ENCODE data around the gene MEF2C. TPM values are rescaled to one million over a fixed set of nuclear protein-coding genes. Genes with fewer than 3 reads are reported as not detected.

MEF2C gene
- total RNA-seq, 1 donor from 2014 or later: 20.5 TPM

- no peak overlapping the region for H3K27ac Mint-ChIP-seq (ENCODE audit: unreplicated experiment)
- Histone ChIP-seq H3K9me3 (ENCODE audit: insufficient read depth, low read depth, low read length) (no peaks in the 10 kb centered on the region), H3K4me1 (ENCODE audit: insufficient read depth, low read length) (no peaks in the 10 kb centered on the region), H3K4me2 (ENCODE audit: low read length) (peak overlapping the region; percentile 99), H3K4me3 (ENCODE audit: insufficient read depth, low read depth, low read length) (peak overlapping the region; percentile 82), H3K36me3 (ENCODE audit: insufficient read depth, low read length) (no peaks in the 10 kb centered on the region), H3K79me2 (ENCODE audit: insufficient read depth, low read length) (no peaks in the 10 kb centered on the region), H3K27me3 (ENCODE audit: insufficient read depth, low read length) (no peaks in the 10 kb centered on the region), H3K9ac (ENCODE audit: low read length) (peak overlapping the region; percentile 82), H3K27ac (ENCODE audit: low read depth, low read length) (no peak overlapping the region), H2AFZ (ENCODE audit: low read depth, low read length) (peak overlapping the region; percentile 96), H4K20me1 (ENCODE audit: insufficient read depth, low read length) (no peaks in the 10 kb centered on the region)
- H3K4me1 Mint-ChIP-seq (ENCODE audit: low read depth, unreplicated experiment): peaks cover 4% of the 10 kb centered on the region
- FAIRE-seq (no peak), DNase-seq (ENCODE audit: low read depth) (no peak)
- H3K9me3 Mint-ChIP-seq (ENCODE audit: unreplicated experiment): no peaks in the 10 kb centered on the region
- peaks cover 5% of the 10 kb centered on the region for H3K27me3 Mint-ChIP-seq (ENCODE audit: low read depth, unreplicated experiment)
- TF ChIP-seq CTCF (IDR thresholded peaks at IDR 0.05; ENCODE audit: insufficient read depth, low read depth, low read length): no peak
- TF ChIP-seq EZH2 (IDR thresholded peaks at IDR 0.05; ENCODE audit: insufficient read depth, low read length): no peak
- H3K36me3 Mint-ChIP-seq (ENCODE audit: low read depth, unreplicated experiment): no peaks in the 10 kb centered on the region
- peak overlapping the region; percentile 89 for H3K4me3 Mint-ChIP-seq (ENCODE audit: unreplicated experiment)
These were observed 7.2 kb upstream of the MEF2C start for GRCh38 chr5:88890070-88890781.

- no peaks in the 10 kb centered on the region for H3K36me3 Mint-ChIP-seq (ENCODE audit: low read depth, unreplicated experiment)
- Histone ChIP-seq H3K27me3 (ENCODE audit: insufficient read depth, low read length) (no peaks in the 10 kb centered on the region), H3K79me2 (ENCODE audit: insufficient read depth, low read length) (no peaks in the 10 kb centered on the region), H3K4me1 (ENCODE audit: insufficient read depth, low read length) (no peaks in the 10 kb centered on the region), H3K27ac (ENCODE audit: low read depth, low read length) (no peak overlapping the region), H3K9ac (ENCODE audit: low read length) (peak overlapping the region; percentile 82), H3K4me3 (ENCODE audit: insufficient read depth, low read depth, low read length) (peak overlapping the region; percentile 82), H2AFZ (ENCODE audit: low read depth, low read length) (peak overlapping the region; percentile 96), H4K20me1 (ENCODE audit: insufficient read depth, low read length) (no peaks in the 10 kb centered on the region), H3K36me3 (ENCODE audit: insufficient read depth, low read length) (no peaks in the 10 kb centered on the region), H3K4me2 (ENCODE audit: low read length) (peak overlapping the region; percentile 99), H3K9me3 (ENCODE audit: insufficient read depth, low read depth, low read length) (no peaks in the 10 kb centered on the region)
- no peak for FAIRE-seq
- H3K4me1 Mint-ChIP-seq (ENCODE audit: low read depth, unreplicated experiment): peaks cover 4% of the 10 kb centered on the region
- peak overlapping the region; percentile 62 for H3K27ac Mint-ChIP-seq (ENCODE audit: unreplicated experiment)
- no peak for TF ChIP-seq EZH2 (IDR thresholded peaks at IDR 0.05; ENCODE audit: insufficient read depth, low read length)
- no peak for TF ChIP-seq CTCF (IDR thresholded peaks at IDR 0.05; ENCODE audit: insufficient read depth, low read depth, low read length)
- peak overlapping the region; percentile 89 for H3K4me3 Mint-ChIP-seq (ENCODE audit: unreplicated experiment)
- DNase-seq (ENCODE audit: low read depth): peak; percentile 62
- H3K9me3 Mint-ChIP-seq (ENCODE audit: unreplicated experiment): no peaks in the 10 kb centered on the region
- H3K27me3 Mint-ChIP-seq (ENCODE audit: low read depth, unreplicated experiment): peaks cover 5% of the 10 kb centered on the region
These were observed 6.4 kb upstream of the MEF2C start for GRCh38 chr5:88889189-88890069.
